ENCODE data around the gene ARAP3. TPM values are rescaled to one million over a fixed set of nuclear protein-coding genes. Genes with fewer than 3 reads are reported as not detected.
A peak's percentile ranks its signal among the peaks of the same experiment; 100 is the strongest.

The ARAP3 gene
- total RNA-seq, 1 donor from 2014 or later = 8.6 TPM

DNA sequence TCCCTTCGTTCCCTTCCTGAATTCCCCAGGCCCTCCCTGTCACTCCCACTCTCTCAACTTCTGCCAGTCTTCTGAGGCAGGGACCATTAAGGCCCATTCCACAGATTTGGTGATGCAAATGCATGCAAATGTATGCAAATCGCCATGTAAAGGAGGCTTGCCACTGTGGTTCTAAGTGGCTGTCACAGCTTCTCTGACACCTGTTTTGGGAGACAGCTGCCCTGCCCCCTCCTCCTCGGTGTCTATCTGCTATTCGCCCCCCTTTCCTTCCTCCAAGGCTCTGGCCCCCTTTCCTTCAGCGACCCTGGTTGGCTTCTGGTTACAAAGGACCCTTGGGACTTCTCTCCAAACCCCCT, 10.5 kb upstream of the ARAP3 start:
- Mint-ChIP-seq H3K4me1 (ENCODE audit: low read depth, unreplicated experiment) (peaks cover 4% of the 10 kb centered on the region), H3K4me3 (ENCODE audit: unreplicated experiment) (peak overlapping the region; percentile 87), H3K9me3 (ENCODE audit: unreplicated experiment) (peaks cover 13% of the 10 kb centered on the region), H3K27me3 (ENCODE audit: unreplicated experiment) (peaks cover 4% of the 10 kb centered on the region), H3K27ac (ENCODE audit: unreplicated experiment) (no peak overlapping the region), H3K36me3 (ENCODE audit: unreplicated experiment) (no peaks in the 10 kb centered on the region)
- no peak for TF ChIP-seq CTCF (IDR thresholded peaks at IDR 0.05; ENCODE audit: partially characterized antibody, unreplicated experiment)
- DNase-seq = no peak

- Mint-ChIP-seq H3K9me3 (ENCODE audit: unreplicated experiment) (peaks cover 13% of the 10 kb centered on the region), H3K36me3 (ENCODE audit: unreplicated experiment) (no peaks in the 10 kb centered on the region), H3K4me3 (ENCODE audit: unreplicated experiment) (peak overlapping the region; percentile 87), H3K27me3 (ENCODE audit: unreplicated experiment) (peaks cover 4% of the 10 kb centered on the region), H3K4me1 (ENCODE audit: low read depth, unreplicated experiment) (peaks cover 4% of the 10 kb centered on the region), H3K27ac (ENCODE audit: unreplicated experiment) (no peak overlapping the region)
- peak; percentile 98 for TF ChIP-seq CTCF (IDR thresholded peaks at IDR 0.05; ENCODE audit: partially characterized antibody, unreplicated experiment)
- peak; percentile 95 for DNase-seq
Measured at GRCh38 chr5:141691867-141692532, 10.0 kb upstream of the ARAP3 start.

GRCh38 chr5:141691286-141691866, 9.3 kb upstream of the ARAP3 start:
- Mint-ChIP-seq H3K4me3 (ENCODE audit: unreplicated experiment) (no peak overlapping the region), H3K36me3 (ENCODE audit: unreplicated experiment) (no peaks in the 10 kb centered on the region), H3K27me3 (ENCODE audit: unreplicated experiment) (peaks cover 4% of the 10 kb centered on the region), H3K27ac (ENCODE audit: unreplicated experiment) (no peak overlapping the region), H3K4me1 (ENCODE audit: low read depth, unreplicated experiment) (peaks cover 4% of the 10 kb centered on the region), H3K9me3 (ENCODE audit: unreplicated experiment) (peaks cover 13% of the 10 kb centered on the region)
- no peak for DNase-seq
- no peak for TF ChIP-seq CTCF (IDR thresholded peaks at IDR 0.05; ENCODE audit: partially characterized antibody, unreplicated experiment)

GRCh38 chr5:141686648-141687416, 4.8 kb upstream of the ARAP3 start:
- DNase-seq = no peak
- Mint-ChIP-seq H3K4me3 (ENCODE audit: unreplicated experiment) (no peak overlapping the region), H3K27me3 (ENCODE audit: unreplicated experiment) (no peaks in the 10 kb centered on the region), H3K9me3 (ENCODE audit: unreplicated experiment) (peaks cover 5% of the 10 kb centered on the region), H3K4me1 (ENCODE audit: low read depth, unreplicated experiment) (peaks cover 2% of the 10 kb centered on the region), H3K27ac (ENCODE audit: unreplicated experiment) (no peak overlapping the region), H3K36me3 (ENCODE audit: unreplicated experiment) (no peaks in the 10 kb centered on the region)
- TF ChIP-seq CTCF (IDR thresholded peaks at IDR 0.05; ENCODE audit: partially characterized antibody, unreplicated experiment) = no peak

GRCh38 chr5:141685591-141685990, 3.6 kb upstream of the ARAP3 start:
- no peak for TF ChIP-seq CTCF (IDR thresholded peaks at IDR 0.05; ENCODE audit: partially characterized antibody, unreplicated experiment)
- Mint-ChIP-seq H3K4me3 (ENCODE audit: unreplicated experiment) (no peak overlapping the region), H3K36me3 (ENCODE audit: unreplicated experiment) (no peaks in the 10 kb centered on the region), H3K27ac (ENCODE audit: unreplicated experiment) (no peak overlapping the region), H3K27me3 (ENCODE audit: unreplicated experiment) (no peaks in the 10 kb centered on the region), H3K9me3 (ENCODE audit: unreplicated experiment) (peaks cover 2% of the 10 kb centered on the region), H3K4me1 (ENCODE audit: low read depth, unreplicated experiment) (peaks cover 4% of the 10 kb centered on the region)
- DNase-seq = no peak

All from glutamatergic neuron (in vitro differentiated cells).